ENCODE data around the gene ARHGAP15.

The ARHGAP15 gene

GRCh38 chr2:143515318-143515717, 386.1 kb downstream of the ARHGAP15 start:
- no peak overlapping the region for H3K27ac ChIP-seq (replicated peaks; ENCODE audit: low read length)
- no peak for DNase-seq (ENCODE audit: low spot score)
- H2AK5ac ChIP-seq (ENCODE audit: low read depth, low read length) = no peak overlapping the region
- no peak overlapping the region for H4K91ac ChIP-seq (ENCODE audit: low read depth, low read length, poor library complexity)
- no peak overlapping the region for H2BK15ac ChIP-seq (ENCODE audit: low read length)
- no peak overlapping the region for H2BK120ac ChIP-seq (ENCODE audit: low read depth, low read length)
- H3K4me1 ChIP-seq (ENCODE audit: control insufficient read depth in 2 of 2, insufficient read depth in 1 of 2, low read depth in 1 of 2, low read length in 2 of 2) = no peaks in the 10 kb centered on the region
- no peak overlapping the region for H3K4me3 ChIP-seq (ENCODE audit: low read length in 2 of 2)
- H3K14ac ChIP-seq (ENCODE audit: low read length) = no peak overlapping the region
- H3K9ac ChIP-seq (ENCODE audit: low read depth, low read length, poor library complexity) = no peak overlapping the region
- H3K9me3 ChIP-seq (replicated peaks in 1 of 2; ENCODE audit: control insufficient read depth in 2 of 2, insufficient read depth in 1 of 2, low read depth in 1 of 2, low read length in 2 of 2) = no peaks in the 10 kb centered on the region
- H2BK5ac ChIP-seq (ENCODE audit: low read length) = no peak overlapping the region
- no peak overlapping the region for H3K4ac ChIP-seq (ENCODE audit: low read length)
- H2BK12ac ChIP-seq (ENCODE audit: low read length) = no peak overlapping the region
- H4K8ac ChIP-seq (ENCODE audit: low read depth, low read length) = no peak overlapping the region
- H2AFZ ChIP-seq (ENCODE audit: low read length) = no peak overlapping the region
- no peaks in the 10 kb centered on the region for H3K27me3 ChIP-seq (ENCODE audit: control insufficient read depth in 3 of 3, insufficient read depth in 3 of 3, low read depth in 1 of 3, low read length in 3 of 3)
- H3K4me2 ChIP-seq (ENCODE audit: insufficient read depth, low read length, poor library complexity, severe bottlenecking) = no peak overlapping the region
- H3K36me3 ChIP-seq (replicated peaks in 1 of 2; ENCODE audit: control insufficient read depth in 2 of 2, insufficient read depth in 2 of 2, low read length in 2 of 2) = no peaks in the 10 kb centered on the region
- H3K18ac ChIP-seq (ENCODE audit: low read length) = no peak overlapping the region
- H3K79me1 ChIP-seq (ENCODE audit: low read depth, low read length) = no peaks in the 10 kb centered on the region
- H3K23ac ChIP-seq (ENCODE audit: low read depth, low read length, poor library complexity) = no peak overlapping the region

- Histone ChIP-seq H3K23ac (ENCODE audit: low read depth, low read length, poor library complexity) (no peak overlapping the region), H2BK15ac (ENCODE audit: low read length) (no peak overlapping the region), H2BK12ac (ENCODE audit: low read length) (no peak overlapping the region), H3K9me3 (replicated peaks in 1 of 2; ENCODE audit: control insufficient read depth in 2 of 2, insufficient read depth in 1 of 2, low read depth in 1 of 2, low read length in 2 of 2) (no peaks in the 10 kb centered on the region), H3K4me2 (ENCODE audit: insufficient read depth, low read length, poor library complexity, severe bottlenecking) (no peak overlapping the region), H3K27me3 (ENCODE audit: control insufficient read depth in 3 of 3, insufficient read depth in 3 of 3, low read depth in 1 of 3, low read length in 3 of 3) (no peaks in the 10 kb centered on the region), H4K8ac (ENCODE audit: low read depth, low read length) (no peak overlapping the region), H3K9ac (ENCODE audit: low read depth, low read length, poor library complexity) (no peak overlapping the region), H3K14ac (ENCODE audit: low read length) (no peak overlapping the region), H3K4me1 (ENCODE audit: control insufficient read depth in 2 of 2, insufficient read depth in 1 of 2, low read depth in 1 of 2, low read length in 2 of 2) (no peaks in the 10 kb centered on the region), H2AK5ac (ENCODE audit: low read depth, low read length) (no peak overlapping the region), H2BK120ac (ENCODE audit: low read depth, low read length) (no peak overlapping the region), H3K36me3 (replicated peaks in 1 of 2; ENCODE audit: control insufficient read depth in 2 of 2, insufficient read depth in 2 of 2, low read length in 2 of 2) (no peaks in the 10 kb centered on the region), H3K27ac (replicated peaks; ENCODE audit: low read length) (no peak overlapping the region), H3K4ac (ENCODE audit: low read length) (no peak overlapping the region), H3K79me1 (ENCODE audit: low read depth, low read length) (no peaks in the 10 kb centered on the region), H3K18ac (ENCODE audit: low read length) (no peak overlapping the region), H4K91ac (ENCODE audit: low read depth, low read length, poor library complexity) (no peak overlapping the region), H3K4me3 (ENCODE audit: low read length in 2 of 2) (no peak overlapping the region), H2BK5ac (ENCODE audit: low read length) (no peak overlapping the region), H2AFZ (ENCODE audit: low read length) (no peak overlapping the region)
- DNase-seq (ENCODE audit: low spot score) = no peak
- no CpG with 5 or more reads among the region's 3 CpGs for WGBS, 2 donors (ENCODE audit: extremely low coverage in 2 of 2, insufficient read length in 2 of 2, insufficient replicate concordance in 1 of 2)
These were observed 390.3 kb downstream of the ARHGAP15 start for GRCh38 chr2:143519521-143519920.

- WGBS, 2 donors (ENCODE audit: extremely low coverage in 2 of 2, insufficient read length in 2 of 2, insufficient replicate concordance in 1 of 2) = no CpG with 5 or more reads among the region's 3 CpGs
- H3K4me1 ChIP-seq (ENCODE audit: control insufficient read depth in 2 of 2, insufficient read depth in 1 of 2, low read depth in 1 of 2, low read length in 2 of 2) = peaks cover 1 to 8% of the 10 kb centered on the region in 2 donors
These were observed 392.2 kb downstream of the ARHGAP15 start for GRCh38 chr2:143521396-143521795.

GRCh38 chr2:143522699-143523098, 393.5 kb downstream of the ARHGAP15 start:
- no peak overlapping the region for H2BK15ac ChIP-seq (ENCODE audit: low read length)
- no peaks in the 10 kb centered on the region for H3K9me3 ChIP-seq (replicated peaks in 1 of 2; ENCODE audit: control insufficient read depth in 2 of 2, insufficient read depth in 1 of 2, low read depth in 1 of 2, low read length in 2 of 2)
- no peak overlapping the region for H4K8ac ChIP-seq (ENCODE audit: low read depth, low read length)
- H2AK5ac ChIP-seq (ENCODE audit: low read depth, low read length) = no peak overlapping the region
- H2AFZ ChIP-seq (ENCODE audit: low read length) = no peak overlapping the region
- no peaks in the 10 kb centered on the region for H3K27me3 ChIP-seq (ENCODE audit: control insufficient read depth in 3 of 3, insufficient read depth in 3 of 3, low read depth in 1 of 3, low read length in 3 of 3)
- H3K9ac ChIP-seq (ENCODE audit: low read depth, low read length, poor library complexity) = no peak overlapping the region
- H3K4ac ChIP-seq (ENCODE audit: low read length) = no peak overlapping the region
- H4K91ac ChIP-seq (ENCODE audit: low read depth, low read length, poor library complexity) = no peak overlapping the region
- H2BK12ac ChIP-seq (ENCODE audit: low read length) = no peak overlapping the region
- no peak overlapping the region for H3K18ac ChIP-seq (ENCODE audit: low read length)
- peaks cover 1 to 8% of the 10 kb centered on the region in 2 donors for H3K4me1 ChIP-seq (ENCODE audit: control insufficient read depth in 2 of 2, insufficient read depth in 1 of 2, low read depth in 1 of 2, low read length in 2 of 2)
- no peaks in the 10 kb centered on the region for H3K36me3 ChIP-seq (replicated peaks in 1 of 2; ENCODE audit: control insufficient read depth in 2 of 2, insufficient read depth in 2 of 2, low read length in 2 of 2)
- H2BK120ac ChIP-seq (ENCODE audit: low read depth, low read length) = no peak overlapping the region
- H3K4me3 ChIP-seq (ENCODE audit: low read length in 2 of 2) = no peak overlapping the region
- DNase-seq (ENCODE audit: low spot score) = no peak
- H3K23ac ChIP-seq (ENCODE audit: low read depth, low read length, poor library complexity) = no peak overlapping the region
- no peak overlapping the region for H3K27ac ChIP-seq (replicated peaks; ENCODE audit: low read length)
- no peaks in the 10 kb centered on the region for H3K79me1 ChIP-seq (ENCODE audit: low read depth, low read length)
- H3K4me2 ChIP-seq (ENCODE audit: insufficient read depth, low read length, poor library complexity, severe bottlenecking) = no peak overlapping the region
- no peak overlapping the region for H2BK5ac ChIP-seq (ENCODE audit: low read length)
- WGBS, 2 donors (ENCODE audit: extremely low coverage in 2 of 2, insufficient read length in 2 of 2, insufficient replicate concordance in 1 of 2) = no CpG with 5 or more reads among the region's 2 CpGs
- no peak overlapping the region for H3K14ac ChIP-seq (ENCODE audit: low read length)

More at GRCh38 chr2:143521396-143521795, 392.2 kb downstream of the ARHGAP15 start:
- no peak overlapping the region for H2AK5ac ChIP-seq (ENCODE audit: low read depth, low read length)
- H3K4me2 ChIP-seq (ENCODE audit: insufficient read depth, low read length, poor library complexity, severe bottlenecking) = no peak overlapping the region
- no peaks in the 10 kb centered on the region for H3K79me1 ChIP-seq (ENCODE audit: low read depth, low read length)
- no peak overlapping the region for H2BK120ac ChIP-seq (ENCODE audit: low read depth, low read length)
- DNase-seq (ENCODE audit: low spot score) = no peak
- H3K14ac ChIP-seq (ENCODE audit: low read length) = no peak overlapping the region
- H4K8ac ChIP-seq (ENCODE audit: low read depth, low read length) = no peak overlapping the region
- no peak overlapping the region for H3K23ac ChIP-seq (ENCODE audit: low read depth, low read length, poor library complexity)
- no peak overlapping the region for H3K27ac ChIP-seq (replicated peaks; ENCODE audit: low read length)
- no peak overlapping the region for H3K18ac ChIP-seq (ENCODE audit: low read length)
- no peak overlapping the region for H2AFZ ChIP-seq (ENCODE audit: low read length)
- H2BK15ac ChIP-seq (ENCODE audit: low read length) = no peak overlapping the region
- no peak overlapping the region for H3K4ac ChIP-seq (ENCODE audit: low read length)
- no peaks in the 10 kb centered on the region for H3K9me3 ChIP-seq (replicated peaks in 1 of 2; ENCODE audit: control insufficient read depth in 2 of 2, insufficient read depth in 1 of 2, low read depth in 1 of 2, low read length in 2 of 2)
- H2BK12ac ChIP-seq (ENCODE audit: low read length) = no peak overlapping the region
- no peak overlapping the region for H4K91ac ChIP-seq (ENCODE audit: low read depth, low read length, poor library complexity)
- no peak overlapping the region for H3K4me3 ChIP-seq (ENCODE audit: low read length in 2 of 2)
- H3K36me3 ChIP-seq (replicated peaks in 1 of 2; ENCODE audit: control insufficient read depth in 2 of 2, insufficient read depth in 2 of 2, low read length in 2 of 2) = no peaks in the 10 kb centered on the region
- H3K9ac ChIP-seq (ENCODE audit: low read depth, low read length, poor library complexity) = no peak overlapping the region
- H2BK5ac ChIP-seq (ENCODE audit: low read length) = no peak overlapping the region
- H3K27me3 ChIP-seq (ENCODE audit: control insufficient read depth in 3 of 3, insufficient read depth in 3 of 3, low read depth in 1 of 3, low read length in 3 of 3) = no peaks in the 10 kb centered on the region
